HG02938 (cell line): Measurements from ENCODE around the gene DOCK9.

Source experiments
- ATAC-seq: cut with Tn5 transposase; IDR thresholded peaks from one replicate; pipeline ENCODE4 v1.9.1; 2021; ENCODE audit warnings: mild to moderate bottlenecking, moderate library complexity; ENCODE audit not compliant: unreplicated experiment

Gene DOCK9

GRCh38 chr13:98947925-98948324, 29.9 kb downstream of the DOCK9 start:
- no peak for ATAC-seq

GRCh38 chr13:98945863-98946605, 31.8 kb downstream of the DOCK9 start:
- no peak for ATAC-seq

- ATAC-seq: no peak
Observed at GRCh38 chr13:98944336-98944735, 33.5 kb downstream of the DOCK9 start.

- no peak for ATAC-seq
Observed at GRCh38 chr13:98942997-98943396, 34.9 kb downstream of the DOCK9 start.

- ATAC-seq: no peak
Observed at GRCh38 chr13:98942485-98942884, 35.4 kb downstream of the DOCK9 start.

- ATAC-seq: no peak
Observed at GRCh38 chr13:98941536-98941935, 36.3 kb downstream of the DOCK9 start.

GRCh38 chr13:98941126-98941525, 36.7 kb downstream of the DOCK9 start:
- ATAC-seq: no peak

GRCh38 chr13:98940325-98941001, 37.4 kb downstream of the DOCK9 start:
- ATAC-seq: no peak

GRCh38 chr13:98939660-98940191, 38.1 kb downstream of the DOCK9 start:
- no peak for ATAC-seq

GRCh38 chr13:98938801-98939200, 39.1 kb downstream of the DOCK9 start:
- ATAC-seq: no peak

GRCh38 chr13:98937911-98938381, 39.9 kb downstream of the DOCK9 start:
- ATAC-seq: no peak

- ATAC-seq: no peak
Observed at GRCh38 chr13:98934243-98934642, 43.6 kb downstream of the DOCK9 start.

- no peak for ATAC-seq
Observed at GRCh38 chr13:98930151-98930591, 47.7 kb downstream of the DOCK9 start.

- no peak for ATAC-seq
Observed at GRCh38 chr13:98927951-98928927, 49.6 kb downstream of the DOCK9 start.

- no peak for ATAC-seq
Observed at GRCh38 chr13:98925949-98926348, 51.9 kb downstream of the DOCK9 start.

- ATAC-seq: no peak
Observed at GRCh38 chr13:98923641-98924397, 54.0 kb downstream of the DOCK9 start.

- ATAC-seq: no peak
Observed at GRCh38 chr13:98922306-98922705, 55.6 kb downstream of the DOCK9 start.

- no peak for ATAC-seq
Observed at GRCh38 chr13:98921786-98922185, 56.1 kb downstream of the DOCK9 start.

- ATAC-seq: no peak
Observed at GRCh38 chr13:98921015-98921580, 56.8 kb downstream of the DOCK9 start.

GRCh38 chr13:98919566-98919965, 58.3 kb downstream of the DOCK9 start:
- ATAC-seq: no peak
